GM21381 (cell line): ENCODE data around the gene GRIK3.

Source experiments
- ATAC-seq: cut with Tn5 transposase; IDR thresholded peaks from one replicate; pipeline ENCODE4 v1.9.1; 2021; ENCODE audit warnings: mild to moderate bottlenecking, moderate library complexity; ENCODE audit not compliant: unreplicated experiment

GRIK3 gene

DNA sequence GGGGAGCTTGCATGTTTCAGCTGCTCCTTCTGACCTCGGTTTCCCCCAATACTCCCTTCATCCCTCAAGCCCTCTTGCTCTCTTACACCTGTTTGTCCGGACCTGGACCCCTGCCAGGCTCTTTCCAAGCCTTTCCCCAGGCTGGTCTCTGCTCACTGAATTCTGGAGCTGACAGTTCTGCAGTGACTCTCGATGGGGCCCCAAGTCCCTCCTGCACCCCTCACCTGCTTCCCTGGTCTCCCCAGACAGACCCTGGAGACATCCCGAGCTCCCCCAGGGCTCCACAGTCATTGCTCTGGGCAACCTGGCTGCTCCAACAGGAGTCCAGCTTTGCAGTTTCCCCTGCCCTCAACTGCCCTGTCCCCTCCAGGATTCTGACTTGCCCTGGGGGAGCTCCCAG lies 198.6 kb downstream of the GRIK3 start:
- no peak for ATAC-seq

DNA sequence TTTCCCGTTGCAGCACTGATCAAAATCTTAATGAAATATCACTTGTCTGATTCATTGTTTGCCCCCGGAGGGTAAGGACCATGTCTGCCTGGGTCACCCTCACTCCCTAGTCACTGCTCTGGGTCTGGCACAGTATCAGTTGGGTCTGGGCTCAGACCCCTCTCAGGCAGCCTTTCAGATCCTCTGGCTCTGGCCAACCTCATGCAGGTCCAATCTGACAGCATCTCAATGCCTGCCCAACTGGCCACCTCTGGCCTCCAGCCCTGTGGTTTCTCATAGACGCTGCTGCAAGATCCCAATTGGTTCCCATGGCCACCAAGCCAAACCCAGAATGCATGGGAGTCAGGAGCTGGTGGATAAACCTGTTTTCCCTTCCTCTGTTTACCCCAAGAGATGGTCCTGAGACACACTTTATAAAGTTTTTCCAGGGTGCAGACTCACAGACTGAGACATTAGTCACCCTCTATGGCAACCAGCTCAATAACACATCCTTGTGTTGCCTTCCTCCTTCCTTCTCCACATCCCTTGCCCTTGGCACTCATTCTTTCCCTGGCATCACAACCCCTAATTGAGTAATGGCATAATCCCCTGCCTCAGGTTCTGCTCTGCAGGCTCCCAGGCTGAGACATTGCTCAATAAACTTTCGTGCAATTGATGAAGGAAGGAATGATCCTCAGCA lies 199.2 kb downstream of the GRIK3 start:
- ATAC-seq = no peak

DNA sequence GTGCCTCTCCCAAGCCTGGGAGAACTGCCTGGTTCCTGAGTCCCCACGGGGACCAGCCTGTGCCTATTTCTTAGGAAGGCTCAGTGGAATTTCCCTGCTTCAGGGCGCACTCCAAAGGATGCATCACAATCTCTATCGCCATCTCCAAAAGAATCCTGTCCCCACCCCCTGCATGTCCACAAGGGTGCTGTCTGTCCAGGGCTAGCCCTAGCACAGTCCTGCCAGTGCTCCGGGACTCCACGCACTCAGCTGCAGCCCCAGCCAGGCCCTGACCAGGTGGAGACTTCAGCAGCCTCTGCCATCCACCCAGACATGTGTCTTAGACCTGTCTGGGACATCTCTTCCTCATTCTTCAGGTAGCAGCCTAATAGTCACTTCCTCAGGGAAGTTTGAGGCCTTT lies 199.7 kb downstream of the GRIK3 start:
- ATAC-seq = no peak

DNA sequence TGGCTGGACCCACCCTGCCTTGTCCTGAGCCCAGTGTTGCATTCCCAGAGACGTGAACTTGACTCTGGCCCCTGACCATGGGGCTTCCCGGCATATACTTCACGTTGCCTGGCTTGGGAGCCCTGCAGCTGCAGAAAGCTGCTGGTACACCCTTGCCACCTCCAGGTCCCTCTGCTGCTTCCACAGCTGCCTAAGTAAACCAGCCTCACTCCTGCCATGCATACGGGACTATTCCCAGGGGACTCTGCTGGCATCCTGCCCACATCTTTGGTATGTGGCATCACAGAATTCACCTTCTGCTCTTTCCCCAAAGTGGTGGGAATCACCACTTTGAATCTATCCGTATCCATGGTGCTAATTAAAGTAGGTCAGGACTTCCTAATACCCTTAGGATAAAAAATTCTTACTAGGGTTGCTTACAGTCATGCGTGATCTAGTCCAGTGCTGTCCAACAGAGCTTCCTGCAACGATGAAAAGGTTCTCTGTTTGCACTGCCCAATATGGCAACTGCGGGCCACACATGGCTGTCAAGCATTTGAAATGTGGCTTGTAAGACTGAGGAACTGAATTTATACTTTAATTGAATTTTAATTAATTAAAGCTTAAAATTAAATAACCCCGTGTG lies 203.0 kb downstream of the GRIK3 start:
- ATAC-seq = no peak

DNA sequence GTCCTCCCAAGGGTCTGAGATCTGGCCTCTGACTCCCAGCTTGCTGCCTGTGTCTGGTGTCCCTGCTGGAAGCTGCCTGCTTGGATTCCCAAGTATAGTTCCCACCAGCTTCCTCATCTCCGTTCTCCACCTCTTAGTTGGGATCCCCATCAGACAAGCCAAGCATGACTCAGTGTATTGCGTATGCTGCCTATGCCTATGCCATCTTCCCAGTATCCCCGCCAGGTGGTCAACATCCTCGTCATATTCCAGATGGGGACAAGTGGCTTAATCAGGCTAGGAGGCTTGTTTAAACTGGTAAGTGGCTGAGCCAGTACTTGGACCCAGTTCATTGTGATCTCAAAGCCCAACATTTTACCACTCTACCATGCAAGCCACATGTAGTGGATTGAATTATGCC lies 204.4 kb downstream of the GRIK3 start:
- no peak for ATAC-seq

DNA sequence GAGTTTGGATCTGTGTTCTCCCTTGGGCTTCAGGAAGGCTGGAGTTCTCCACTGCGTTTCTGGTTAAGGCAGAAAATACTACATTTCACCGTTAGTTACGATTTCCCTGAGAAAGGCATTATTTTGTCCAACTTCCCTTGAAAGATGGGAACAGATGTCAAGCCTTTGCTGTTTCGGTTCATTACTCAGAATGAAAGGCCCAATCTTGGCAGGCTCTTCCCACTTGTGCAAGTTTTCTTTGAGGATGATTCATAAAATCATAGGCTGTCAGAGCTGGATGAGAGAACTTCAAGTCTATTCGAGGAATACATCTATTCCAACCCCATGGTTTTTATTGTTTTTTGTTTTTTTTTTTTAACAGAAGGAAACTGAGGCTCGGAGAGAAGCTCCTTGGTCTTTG lies 205.2 kb downstream of the GRIK3 start:
- no peak for ATAC-seq

DNA sequence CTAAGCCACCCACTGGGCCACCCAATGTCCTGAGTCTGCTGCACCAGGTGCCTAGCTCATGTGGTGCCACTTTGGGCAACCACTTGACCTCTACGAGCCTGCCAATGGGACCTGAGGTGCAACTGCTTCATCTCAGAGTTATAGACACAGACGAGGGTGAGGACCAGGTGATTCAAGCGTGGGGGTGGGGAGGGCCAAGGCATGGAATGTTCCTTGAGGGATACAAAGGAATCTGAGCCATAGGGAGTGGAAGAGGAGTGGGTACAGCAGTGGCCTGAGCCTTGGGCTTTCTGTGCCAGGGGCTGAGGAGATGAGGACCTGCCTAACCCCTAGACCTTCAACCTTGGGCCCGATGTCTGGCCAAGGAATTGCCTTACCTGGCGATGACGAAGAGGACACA lies 209.1 kb downstream of the GRIK3 start:
- no peak for ATAC-seq

DNA sequence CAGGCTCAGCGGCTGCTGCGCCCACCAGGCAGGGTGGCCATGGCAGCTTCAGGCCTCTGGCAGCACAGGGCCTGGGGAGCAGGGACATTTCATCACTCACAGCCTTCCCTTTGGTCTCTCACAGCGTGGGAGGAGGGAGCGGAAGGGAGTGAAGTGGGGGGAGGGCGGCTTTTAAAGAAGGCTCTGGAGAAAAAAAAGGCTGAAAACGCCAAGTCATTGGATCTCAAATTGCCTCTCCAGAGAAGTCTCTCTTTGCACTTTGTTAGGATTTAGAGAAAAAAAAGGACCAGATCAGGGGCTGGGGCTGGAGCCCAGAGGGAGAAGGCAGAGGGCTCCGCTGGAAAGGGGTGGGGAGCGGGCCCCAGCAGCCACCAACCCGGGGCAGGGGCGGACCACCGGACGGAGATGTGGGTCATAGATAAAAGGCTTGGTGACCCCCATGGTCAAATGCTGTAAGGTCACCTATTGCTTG lies 209.9 kb downstream of the GRIK3 start:
- ATAC-seq = no peak

DNA sequence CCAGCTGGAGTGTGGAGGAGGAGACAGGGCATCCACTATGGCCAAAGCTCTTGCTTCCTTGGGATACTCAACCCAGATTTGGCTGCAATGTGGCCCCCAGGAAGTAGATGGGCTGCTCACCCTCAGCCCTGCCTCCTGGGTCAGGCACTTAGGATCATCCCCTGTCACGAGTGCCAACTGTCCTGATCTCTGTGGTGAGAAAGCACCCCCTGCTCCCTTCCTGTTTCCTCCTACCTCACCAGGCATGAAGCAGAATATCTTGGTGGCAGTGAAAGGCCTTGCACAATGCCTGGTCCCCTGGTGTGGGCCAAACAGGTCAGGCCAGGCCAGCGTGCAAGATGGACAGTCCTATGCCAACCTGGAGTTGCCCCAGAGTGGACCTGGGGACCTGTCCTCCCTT lies 211.7 kb downstream of the GRIK3 start:
- ATAC-seq = no peak

DNA sequence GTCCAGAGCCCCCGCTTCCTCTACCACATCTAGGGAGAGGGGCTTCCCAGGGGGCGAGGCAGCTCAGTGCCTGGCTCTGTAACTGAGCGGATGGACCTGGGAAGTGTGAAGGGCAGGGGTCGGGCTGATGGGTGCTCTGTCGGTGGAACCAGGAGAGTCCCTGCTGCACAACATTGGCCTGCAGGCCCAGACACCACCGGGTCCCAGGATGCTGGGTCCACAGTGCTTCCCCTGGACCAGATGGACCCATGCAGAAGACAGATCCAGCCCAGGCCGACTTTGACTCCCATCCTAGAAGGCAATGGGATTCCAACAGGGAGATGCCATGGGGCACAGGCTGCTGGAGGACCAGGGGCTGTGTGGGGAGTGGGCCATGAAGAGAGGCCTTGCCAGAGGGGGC lies 212.9 kb downstream of the GRIK3 start:
- no peak for ATAC-seq

DNA sequence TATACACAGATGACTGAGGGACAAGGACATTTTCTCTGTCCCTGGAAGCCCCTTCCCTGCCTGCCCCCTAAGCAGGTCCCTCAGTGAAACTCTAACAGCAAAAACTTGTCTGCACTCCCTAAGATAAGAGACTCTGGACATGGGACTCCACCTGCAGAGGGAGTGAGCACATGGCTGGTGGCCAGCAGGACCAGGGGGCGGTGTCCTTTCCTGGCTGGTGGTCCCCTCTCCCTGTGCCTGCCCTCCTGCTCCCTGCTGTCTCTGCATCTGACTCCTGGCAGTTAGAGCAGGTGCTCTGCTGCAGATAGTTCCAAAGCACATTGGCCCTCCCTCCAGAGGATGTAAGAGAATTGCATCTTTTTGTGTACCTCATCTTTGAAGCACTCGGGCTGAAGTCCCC lies 215.5 kb downstream of the GRIK3 start:
- no peak for ATAC-seq

DNA sequence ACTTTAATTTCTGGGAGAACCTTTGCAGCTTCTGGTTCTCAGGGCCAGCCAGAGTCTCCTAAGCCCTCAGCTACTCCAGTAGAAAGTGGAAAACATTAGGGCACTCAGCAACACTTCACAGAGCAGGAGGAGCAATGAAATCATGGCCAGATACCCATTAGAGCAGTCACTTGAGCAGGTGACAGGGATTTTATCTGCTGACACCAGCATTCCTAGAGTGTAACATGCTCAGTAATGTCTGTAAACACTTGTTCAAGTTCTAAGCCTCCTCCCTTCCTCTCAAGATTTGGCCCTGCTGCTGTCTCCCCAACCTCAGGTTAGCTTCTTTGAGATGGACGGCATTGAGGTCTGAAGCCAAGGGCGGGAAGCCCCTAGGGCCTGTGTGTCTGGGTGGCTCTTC lies 218.0 kb downstream of the GRIK3 start:
- no peak for ATAC-seq

DNA sequence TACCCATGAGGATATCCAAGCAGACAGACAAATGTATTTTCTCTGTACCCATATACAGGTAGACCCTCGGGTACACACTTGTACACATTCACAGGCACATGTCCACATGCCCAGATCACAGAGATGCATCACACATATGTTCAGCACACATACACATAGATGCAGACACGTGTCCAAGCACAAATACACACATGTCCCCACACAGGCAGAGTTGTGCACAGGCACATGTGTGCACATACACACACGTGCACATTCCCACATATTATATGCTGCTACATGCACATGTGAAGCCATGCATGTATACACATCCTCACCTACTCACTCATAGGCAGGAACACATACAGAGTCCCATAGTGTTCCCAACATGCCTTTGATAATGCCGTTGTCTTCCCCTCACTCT lies 219.5 kb downstream of the GRIK3 start:
- ATAC-seq = no peak

DNA sequence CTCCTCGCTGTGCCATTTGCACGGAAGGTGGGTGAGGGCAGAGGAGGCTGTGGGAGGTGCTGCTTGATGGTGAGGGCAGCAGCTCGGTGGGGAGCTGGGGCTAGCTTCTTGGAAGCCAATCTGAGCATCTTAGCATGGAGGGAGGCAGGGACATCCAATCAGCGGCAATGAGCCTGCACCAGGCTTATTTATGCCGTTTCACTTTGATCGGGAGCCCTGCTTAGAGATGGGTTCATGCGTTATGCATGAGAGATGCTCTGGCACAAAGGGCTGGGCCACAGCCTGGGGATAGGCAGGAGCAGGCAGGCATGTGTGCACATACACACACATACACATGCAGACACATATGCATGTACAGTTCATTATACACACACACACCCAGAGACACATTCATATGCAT lies 220.2 kb downstream of the GRIK3 start:
- no peak for ATAC-seq

DNA sequence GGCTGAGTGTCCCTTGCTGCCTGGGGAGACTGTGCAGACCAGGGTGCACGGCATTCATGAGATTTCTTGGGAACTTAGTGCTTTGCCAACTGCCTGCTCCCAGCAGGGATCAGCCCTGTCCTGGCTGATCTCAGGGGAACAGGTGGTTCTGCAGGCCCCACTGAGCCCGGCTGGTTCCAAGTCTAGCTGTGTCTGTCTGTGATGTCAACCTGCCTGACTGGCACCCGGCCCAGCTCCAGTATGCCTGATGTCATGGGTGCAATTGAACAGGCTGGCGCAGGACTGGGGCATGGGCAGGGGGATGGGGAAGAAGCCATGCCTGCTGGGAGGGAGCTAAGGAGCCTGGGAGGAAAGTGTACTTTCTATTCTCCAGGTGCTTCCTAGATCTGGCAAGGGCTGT lies 227.1 kb downstream of the GRIK3 start:
- no peak for ATAC-seq

DNA sequence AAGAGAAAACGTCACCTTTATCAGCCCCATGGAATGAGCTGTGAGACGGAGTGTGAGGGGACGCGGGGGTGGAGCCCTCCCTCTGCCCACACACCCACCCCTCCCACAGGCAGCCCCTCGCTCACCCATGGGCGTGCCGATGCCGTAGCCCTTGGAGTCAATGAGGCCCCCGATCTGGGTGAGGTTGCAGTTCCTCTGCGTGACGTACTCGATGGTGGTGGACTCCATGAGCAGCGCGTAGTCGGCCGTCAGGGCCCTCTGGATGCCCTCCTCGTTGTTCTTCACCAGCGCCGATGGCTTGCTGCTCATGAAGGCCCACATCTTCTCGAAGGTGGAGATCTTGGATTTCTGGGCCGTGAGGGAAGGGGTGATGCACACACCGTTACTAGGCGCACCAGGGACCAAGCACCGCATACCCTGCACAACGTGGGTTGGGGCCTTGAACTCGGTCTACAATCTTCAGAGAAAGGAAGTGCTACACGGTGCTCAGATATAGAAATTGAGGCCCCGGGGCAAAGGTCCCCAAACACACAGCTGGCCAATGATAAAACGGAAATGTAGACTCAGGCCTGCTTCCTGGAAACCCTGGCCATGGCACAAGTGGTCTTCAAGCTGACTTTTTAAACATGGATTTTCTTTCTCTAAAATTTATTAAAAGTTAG lies 228.2 kb downstream of the GRIK3 start:
- ATAC-seq = no peak

DNA sequence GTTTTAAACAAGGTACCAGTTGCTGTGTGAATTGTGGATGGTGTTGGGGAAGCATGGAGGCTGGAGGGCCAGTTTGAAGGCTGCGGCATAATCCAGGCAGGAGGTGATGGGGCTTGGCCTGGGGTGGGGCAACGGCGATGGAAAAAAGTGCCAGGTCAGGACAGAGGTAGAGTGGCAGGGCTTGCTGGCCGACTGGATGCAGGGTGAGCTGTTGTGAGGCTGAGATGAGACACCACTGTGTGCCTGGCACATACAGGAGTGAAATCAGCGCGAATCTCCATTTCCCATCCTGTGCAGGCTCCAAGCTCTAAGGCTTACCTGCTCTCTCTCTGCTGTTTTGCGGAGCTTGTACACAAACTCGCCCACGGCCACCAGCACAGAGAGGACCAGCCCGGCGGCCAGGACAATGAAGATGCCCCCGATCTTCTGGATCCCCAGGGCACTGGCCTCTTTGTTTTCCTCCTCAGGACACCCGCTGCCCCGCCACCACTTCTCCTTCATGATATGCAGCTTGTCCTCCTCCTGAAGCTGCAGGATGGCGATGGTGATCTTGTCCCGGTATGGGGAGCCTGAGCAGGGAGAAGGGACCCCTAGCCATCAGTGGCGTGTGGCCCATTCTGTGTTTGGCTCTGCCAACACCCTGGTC lies 229.5 kb downstream of the GRIK3 start:
- ATAC-seq = no peak

DNA sequence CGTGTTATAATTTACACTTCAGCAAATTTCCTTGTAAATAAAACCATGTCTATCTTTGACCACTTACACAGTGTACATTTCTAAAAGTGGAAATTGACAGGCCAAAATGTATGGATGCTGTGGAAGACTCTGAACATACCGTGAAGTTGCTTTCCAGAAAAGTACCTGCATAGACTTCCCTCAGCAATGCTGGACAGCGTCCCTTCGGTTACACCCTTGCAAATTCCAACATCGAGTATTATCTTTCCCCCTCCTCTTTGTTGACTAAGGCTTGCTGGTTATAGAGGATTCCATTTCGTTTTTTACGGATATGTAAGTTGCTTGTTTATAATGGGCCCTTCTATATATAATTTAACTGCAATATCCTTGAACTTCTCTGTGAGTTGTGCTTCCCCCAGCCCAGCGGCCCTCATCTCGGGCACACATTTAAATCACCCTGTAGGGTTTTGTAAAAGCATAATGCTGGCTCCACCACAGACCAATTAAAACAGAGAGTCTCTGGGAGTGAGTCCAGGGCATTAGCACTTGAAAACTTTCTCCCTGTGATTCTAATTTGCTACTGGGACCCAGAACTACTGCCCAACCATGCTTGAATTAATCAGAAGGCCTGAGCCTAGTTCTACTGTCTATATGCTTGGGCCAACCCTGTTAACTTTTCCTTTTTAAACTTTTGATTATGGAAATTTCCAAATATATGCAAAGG lies 230.3 kb downstream of the GRIK3 start:
- no peak for ATAC-seq

DNA sequence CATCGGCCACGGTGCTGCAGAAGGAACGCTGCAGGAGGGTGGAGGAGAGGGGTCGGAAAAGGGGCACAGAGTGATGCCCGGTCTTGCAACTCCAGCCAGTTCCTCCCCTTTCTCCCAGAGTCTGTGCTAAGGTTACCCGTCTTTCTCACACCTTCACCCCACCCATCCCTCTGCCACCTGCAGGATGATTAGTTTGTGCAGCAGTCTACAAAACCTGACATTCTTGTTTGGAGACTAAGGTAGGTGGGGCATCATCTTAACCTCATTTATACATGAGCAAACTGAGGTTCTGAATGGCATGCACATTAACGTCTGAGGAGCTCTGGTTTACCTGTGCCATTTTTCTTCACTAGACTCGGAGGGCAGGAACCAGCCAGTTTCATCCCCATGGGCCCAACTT lies 232.3 kb downstream of the GRIK3 start:
- no peak for ATAC-seq

DNA sequence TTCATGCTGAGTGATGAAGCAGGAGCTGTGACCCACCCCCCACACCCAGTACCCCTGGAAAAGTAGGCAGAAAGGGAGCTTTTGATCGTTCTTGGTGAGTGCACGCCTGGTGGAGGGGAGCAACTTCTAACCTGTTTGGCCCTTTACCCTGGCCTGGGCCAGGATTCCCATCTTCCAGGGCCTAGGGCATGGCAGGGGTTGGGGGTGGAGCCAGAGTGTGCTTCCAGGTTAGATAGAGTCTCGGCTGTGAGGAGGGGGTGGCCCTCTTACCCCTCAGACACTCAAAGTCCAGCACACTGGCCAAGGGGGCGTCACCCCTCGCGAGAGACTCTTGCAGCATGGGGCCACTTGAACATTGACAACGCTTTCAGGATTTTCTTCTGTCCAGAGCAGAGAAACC lies 236.6 kb downstream of the GRIK3 start:
- ATAC-seq = no peak

DNA sequence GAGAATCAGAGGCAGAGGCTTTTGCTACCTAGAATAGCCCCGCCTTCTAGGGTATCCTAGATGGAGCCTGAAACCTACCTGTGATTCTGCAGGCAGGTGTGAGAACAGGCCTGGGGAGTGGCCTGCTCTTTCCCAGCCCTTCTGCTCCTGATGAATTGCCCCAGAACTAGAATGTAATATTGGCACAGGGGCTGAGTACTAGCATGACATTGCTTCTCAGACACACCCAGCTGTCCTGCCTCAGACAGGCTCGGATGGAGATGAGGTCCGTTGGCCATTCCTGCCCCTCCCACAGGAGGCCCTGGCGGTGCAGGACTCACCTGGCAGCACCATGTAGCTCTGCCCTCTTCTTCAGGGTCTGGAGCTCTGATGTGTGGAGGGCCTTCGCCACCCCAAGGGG lies 237.6 kb downstream of the GRIK3 start:
- no peak for ATAC-seq
